H1 (cell line): ENCODE data around the gene SERPINB5. TPM values are rescaled to one million over a fixed set of nuclear protein-coding genes. Genes with fewer than 3 reads are reported as not detected.

Source experiments
- EZH2 ChIP-seq: fragments of 200-600 bp; sonication (generic); IDR thresholded peaks from 2 replicates; pipeline ENCODE4 v1.7.1; 2012; ENCODE audit warnings: low read depth, mild to moderate bottlenecking, moderate library complexity, low read length, inconsistent platforms; ENCODE audit not compliant: severe bottlenecking
- TAF7 ChIP-seq: optimal IDR thresholded peaks from 2 replicates; pipeline ENCODE3; 2011; ENCODE audit warnings: low read depth, mild to moderate bottlenecking, inconsistent platforms, low read length, moderate library complexity, borderline replicate concordance
- polyA plus RNA-seq, 7 experiments: library from polyadenylated mRNA; depleted of rRNA in 3 of 7; stranded (reverse) in 5 of 7; unstranded in 2 of 7; fragments of >200 nt in 5 of 7; fragments of 200-250 nt in 2 of 7; gene quantifications; 1 replicate in 5 of 7; 2 replicates in 1 of 7; 4 replicates in 1 of 7; pipeline versions ENCODE4 v1.2.1 to v1.2.3, GENCODE V29; 2011 to 2013; ENCODE audit warnings: missing spikeins in 2 of 7, mixed read lengths in 2 of 7
- total RNA-seq: library from RNA; stranded (reverse); fragmentation: NEBNext Ultra II Directional; extraction: Animal tissue kit (Norgen Biotek cat#: 25700); gene quantifications from 2 replicates; pipeline ENCODE4 v1.2.1, GENCODE V29; 2021

The SERPINB5 gene
- total and polyA plus RNA-seq, 2 of the 8 experiments (the other 6 are each of a cell fraction or from before 2014, with no cell fraction given) = 0.03 TPM; not detected in 1

GRCh38 chr18:63528863-63529492, 52.2 kb downstream of the SERPINB5 start (continued):
- TF ChIP-seq EZH2 (no peak), TAF7 (no peak)
